IPS-18c (cell line): ENCODE measurements around the gene C11orf52.

Experiments used
- H3K4me3 ChIP-seq: 2 replicates; pipeline ENCODE4 v1.7.0; 2013; ENCODE audit warnings: low read depth, mild to moderate bottlenecking, low read length, moderate library complexity; ENCODE audit not compliant: insufficient read depth
- H3K9me3 ChIP-seq: one replicate; pipeline ENCODE4 v1.6.1; 2013; ENCODE audit warnings: mild to moderate bottlenecking, low read length, moderate library complexity; ENCODE audit not compliant: control insufficient read depth, insufficient read depth

The C11orf52 gene

GRCh38 chr11:111910676-111911562 is 7.8 kb upstream of the C11orf52 start:
- no peaks in the 10 kb centered on the region for H3K9me3 ChIP-seq
- H3K4me3 ChIP-seq, result no peak overlapping the region

- 0 out of 2 replicates have a peak within 1 kb of the TSS, but pooled peaks have one; percentile 5 for H3K4me3 ChIP-seq
- H3K9me3 ChIP-seq, result no peaks in the 10 kb centered on the region
These were observed 6.9 kb upstream of the C11orf52 start, which contains the start of gene CRYAB for GRCh38 chr11:111911563-111912401. Gene CRYAB (minus strand): TSS chr11:111911770. CDS start chr11:111911724, 46 bp downstream.

GRCh38 chr11:111912535-111912934 is 6.2 kb upstream of the C11orf52 start, which contains the start of gene HSPB2:
Gene HSPB2 (plus strand): TSS chr11:111912734. CDS start chr11:111912830, 96 bp downstream.
- Histone ChIP-seq H3K4me3 (0 out of 2 replicates have a peak within 1 kb of the TSS, but pooled peaks have one; percentile 5), H3K9me3 (no peaks in the 10 kb centered on the region)

- H3K4me3 ChIP-seq, result no peak overlapping the region
- H3K9me3 ChIP-seq, result no peaks in the 10 kb centered on the region
These were observed 5.5 kb upstream of the C11orf52 start for GRCh38 chr11:111913031-111913861.

GRCh38 chr11:111913997-111914396 is 4.7 kb upstream of the C11orf52 start:
- H3K4me3 ChIP-seq, result no peak overlapping the region
- no peaks in the 10 kb centered on the region for H3K9me3 ChIP-seq

- Histone ChIP-seq H3K9me3 (no peaks in the 10 kb centered on the region), H3K4me3 (no peak overlapping the region)
These were observed 1.9 kb upstream of the C11orf52 start for GRCh38 chr11:111916768-111917167.

- Histone ChIP-seq H3K9me3 (no peaks in the 10 kb centered on the region), H3K4me3 (no peak overlapping the region)
These were observed 1.4 kb upstream of the C11orf52 start for GRCh38 chr11:111917312-111917711.

GRCh38 chr11:111917788-111918187 is 925 bp upstream of the C11orf52 start:
- no peak overlapping the region for H3K4me3 ChIP-seq

GRCh38 chr11:111920908-111921307 is 2.2 kb downstream of the C11orf52 start:
- Histone ChIP-seq H3K4me3 (no peak overlapping the region), H3K9me3 (no peaks in the 10 kb centered on the region)

More at GRCh38 chr11:111917788-111918187, 925 bp upstream of the C11orf52 start:
- H3K9me3 ChIP-seq, result no peaks in the 10 kb centered on the region

- no peaks in the 10 kb centered on the region for H3K9me3 ChIP-seq
- H3K4me3 ChIP-seq, result no peak overlapping the region
These were observed 3.0 kb downstream of the C11orf52 start for GRCh38 chr11:111921541-111922230.

- H3K9me3 ChIP-seq, result no peaks in the 10 kb centered on the region
- H3K4me3 ChIP-seq, result no peak overlapping the region
These were observed 4.1 kb downstream of the C11orf52 start for GRCh38 chr11:111922803-111923202.

- Histone ChIP-seq H3K9me3 (no peaks in the 10 kb centered on the region), H3K4me3 (no peak overlapping the region)
These were observed 4.7 kb downstream of the C11orf52 start for GRCh38 chr11:111923351-111923788.

GRCh38 chr11:111923951-111924350 is 5.2 kb downstream of the C11orf52 start:
- Histone ChIP-seq H3K9me3 (no peaks in the 10 kb centered on the region), H3K4me3 (no peak overlapping the region)

GRCh38 chr11:111925953-111926352 is 7.2 kb downstream of the C11orf52 start:
- no peaks in the 10 kb centered on the region for H3K9me3 ChIP-seq
- H3K4me3 ChIP-seq, result no peak overlapping the region

GRCh38 chr11:111926505-111927391 is 8.0 kb downstream of the C11orf52 start:
- H3K9me3 ChIP-seq, result no peaks in the 10 kb centered on the region
- peak overlapping the region; percentile 56 for H3K4me3 ChIP-seq
